Activated naive CD4-positive, alpha-beta T cell treated with Interleukin-2 at 50 U/mL for 16 hours (primary cell): ENCODE results near the gene MUC20.
"Not testable (repeated sequence)": the region's sequence is repeated elsewhere in the genome, so short reads cannot be mapped to it uniquely, and the experiment has no call there.

Experiments
- DNase-seq: peaks from one replicate; pipeline ENCODE4 v3.0.0-alpha.2; 2020

MUC20 gene

GRCh38 chr3:195693428-195694216, 27.2 kb upstream of the MUC20 start:
- no peak for DNase-seq

- not testable (repeated sequence) for DNase-seq
These were observed 26.3 kb upstream of the MUC20 start for GRCh38 chr3:195694217-195695076.

GRCh38 chr3:195696632-195697278, 24.0 kb upstream of the MUC20 start:
- no peak for DNase-seq

GRCh38 chr3:195697582-195698324, 23.0 kb upstream of the MUC20 start:
- DNase-seq, result no peak

- DNase-seq, result no peak
These were observed 22.5 kb upstream of the MUC20 start for GRCh38 chr3:195698325-195698646.

- no peak for DNase-seq
These were observed 22.0 kb upstream of the MUC20 start for GRCh38 chr3:195698647-195699387.

- DNase-seq, result no peak
These were observed 21.4 kb upstream of the MUC20 start for GRCh38 chr3:195699388-195699771.

- DNase-seq, result no peak
These were observed 20.9 kb upstream of the MUC20 start for GRCh38 chr3:195699860-195700259.

- no peak for DNase-seq
These were observed 20.5 kb upstream of the MUC20 start for GRCh38 chr3:195700319-195700718.

GRCh38 chr3:195701042-195701915, 19.5 kb upstream of the MUC20 start:
- no peak for DNase-seq

GRCh38 chr3:195703776-195704175, 17.0 kb upstream of the MUC20 start:
- DNase-seq, result no peak

GRCh38 chr3:195704433-195704999, 16.3 kb upstream of the MUC20 start:
- no peak for DNase-seq

- no peak for DNase-seq
These were observed 15.4 kb upstream of the MUC20 start for GRCh38 chr3:195705081-195705991.

- no peak for DNase-seq
These were observed 12.7 kb upstream of the MUC20 start for GRCh38 chr3:195708061-195708460.

- DNase-seq, result no peak
These were observed 11.9 kb upstream of the MUC20 start for GRCh38 chr3:195708626-195709481.

- DNase-seq, result no peak
These were observed 11.1 kb upstream of the MUC20 start for GRCh38 chr3:195709676-195710085.

GRCh38 chr3:195710126-195710905, 10.5 kb upstream of the MUC20 start:
- not testable (repeated sequence) for DNase-seq
